ENCODE results near the gene TMEM252.

The TMEM252 gene, protein sequence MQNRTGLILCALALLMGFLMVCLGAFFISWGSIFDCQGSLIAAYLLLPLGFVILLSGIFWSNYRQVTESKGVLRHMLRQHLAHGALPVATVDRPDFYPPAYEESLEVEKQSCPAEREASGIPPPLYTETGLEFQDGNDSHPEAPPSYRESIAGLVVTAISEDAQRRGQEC

GRCh38 chr9:68540712-68541535 lies at the start of gene TMEM252:
Gene TMEM252 (minus strand): TSS chr9:68540883. CDS start chr9:68540814, 69 bp downstream.
- no peak for DNase-seq

- DNase-seq = no peak
Observed at GRCh38 chr9:68585034-68585761, 44.5 kb upstream of the TMEM252 start.

GRCh38 chr9:68584189-68585033 lies 43.7 kb upstream of the TMEM252 start:
- DNase-seq = peak; percentile 7

DNA sequence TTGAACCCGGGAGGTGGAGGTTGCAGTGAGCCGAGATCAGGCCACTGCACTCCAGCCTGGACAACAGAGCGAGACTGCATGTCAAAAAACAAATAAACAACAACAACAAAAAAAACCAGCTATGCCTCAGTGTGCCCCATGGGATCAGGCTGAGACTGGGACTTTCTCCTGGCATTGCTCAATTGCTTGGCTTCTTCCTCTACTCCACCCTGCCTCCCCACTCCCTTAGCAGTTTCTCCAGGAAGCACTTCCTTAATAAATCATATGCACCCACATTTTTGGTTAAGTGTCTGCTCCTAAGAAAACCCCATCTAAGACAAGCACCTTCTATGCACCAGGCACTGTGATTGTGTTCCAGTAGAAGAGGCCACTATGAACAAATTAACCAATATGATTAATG lies 41.0 kb upstream of the TMEM252 start:
- no peak for DNase-seq

DNA sequence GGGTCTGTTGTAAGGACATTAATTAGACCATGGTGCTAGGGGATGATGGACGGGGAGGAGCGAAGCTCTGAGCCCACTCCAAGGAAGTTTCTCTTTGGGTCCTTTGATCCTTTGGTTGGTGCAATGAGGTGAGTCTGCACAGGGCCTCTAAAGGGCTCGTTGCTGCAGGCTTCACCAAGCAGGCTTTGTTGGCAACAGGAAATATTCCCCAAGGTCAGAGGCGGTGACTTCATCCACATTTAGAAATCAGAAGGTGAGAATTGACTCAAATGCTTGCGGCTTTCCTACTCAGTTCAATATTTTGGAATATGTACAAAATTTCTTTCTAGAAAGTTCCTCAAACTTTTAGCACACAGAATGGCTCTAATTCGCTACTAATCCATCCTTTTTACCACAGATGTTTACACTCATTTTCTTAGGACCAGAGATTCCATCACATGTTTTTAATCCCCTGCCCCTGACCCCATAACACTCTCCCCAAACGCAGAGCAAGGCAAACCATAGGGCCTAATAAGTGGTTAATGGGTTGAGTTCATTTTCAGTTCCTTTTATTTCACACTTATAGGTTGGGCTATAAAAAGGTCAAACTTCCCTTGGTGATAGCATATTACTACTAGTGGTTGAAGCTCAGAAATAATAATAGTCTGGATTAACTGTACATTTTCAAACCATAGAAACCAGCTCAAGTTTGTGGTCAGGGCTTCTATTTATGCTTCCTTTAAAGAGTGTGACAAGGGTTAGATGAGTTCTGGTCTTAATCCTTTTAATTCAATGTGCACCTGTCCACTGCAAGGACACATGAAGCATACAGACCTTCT lies 37.3 kb upstream of the TMEM252 start:
- DNase-seq = no peak

GRCh38 chr9:68575817-68576216 lies 35.1 kb upstream of the TMEM252 start:
- no peak for DNase-seq

- DNase-seq = no peak
Observed at GRCh38 chr9:68574150-68574549, 33.5 kb upstream of the TMEM252 start.

- no peak for DNase-seq
Observed at GRCh38 chr9:68567565-68567964, 26.9 kb upstream of the TMEM252 start.

GRCh38 chr9:68562461-68562860 lies 21.8 kb upstream of the TMEM252 start:
- DNase-seq = no peak

- no peak for DNase-seq
Observed at GRCh38 chr9:68560071-68560844, 19.6 kb upstream of the TMEM252 start.

DNA sequence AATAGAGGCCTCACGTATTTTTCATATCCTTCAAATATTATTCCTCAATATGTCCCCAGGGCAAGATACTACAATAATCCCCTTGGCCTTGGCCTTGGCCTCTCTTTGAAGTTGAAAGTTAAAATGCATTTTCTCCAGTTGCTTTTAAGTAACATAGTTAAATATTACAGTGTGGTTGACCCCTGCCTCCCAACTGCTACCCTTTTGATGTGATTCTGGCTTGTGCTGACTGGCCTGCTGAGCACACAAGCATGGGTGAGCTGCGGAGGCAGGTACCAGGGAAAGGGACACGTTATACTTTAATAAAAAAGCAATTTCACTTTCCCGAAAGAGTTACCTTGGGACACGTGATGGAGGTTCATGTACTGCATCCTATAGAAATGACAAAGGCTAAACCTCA lies 17.9 kb upstream of the TMEM252 start:
- no peak for DNase-seq

DNA sequence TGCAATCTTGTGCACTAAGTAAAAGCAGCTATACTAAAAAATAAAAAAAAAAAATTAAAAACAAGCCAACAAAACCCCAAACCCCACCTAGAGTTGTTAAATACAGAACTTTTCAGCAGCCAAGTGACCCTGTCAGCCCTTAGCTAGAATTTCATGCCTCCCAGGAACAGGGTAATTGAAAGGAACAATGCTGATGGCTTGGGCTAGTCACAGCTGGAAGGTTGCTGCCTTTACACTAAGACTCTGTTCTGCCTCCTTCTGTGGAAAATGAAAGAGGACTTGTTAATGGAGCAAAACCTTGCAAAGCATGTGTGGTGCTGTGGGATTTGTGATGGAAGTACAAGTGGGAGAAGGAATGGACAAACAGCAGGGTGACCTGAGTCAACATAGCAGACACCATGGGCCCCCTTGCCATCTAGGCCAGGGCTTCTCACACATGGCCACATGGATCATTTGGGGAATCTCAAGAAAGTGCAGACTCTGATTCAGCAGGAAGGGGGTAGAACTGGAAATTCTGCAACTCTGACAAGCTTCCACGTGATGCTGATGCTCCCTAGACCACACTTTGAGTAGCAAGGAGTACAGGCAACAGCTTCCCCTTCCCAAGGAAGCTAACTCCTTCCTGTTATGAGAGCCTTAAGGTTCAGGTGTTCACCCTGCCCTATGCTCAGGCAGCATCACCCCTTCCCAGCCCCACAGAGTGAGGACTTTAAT lies 14.9 kb upstream of the TMEM252 start:
- no peak for DNase-seq

DNA sequence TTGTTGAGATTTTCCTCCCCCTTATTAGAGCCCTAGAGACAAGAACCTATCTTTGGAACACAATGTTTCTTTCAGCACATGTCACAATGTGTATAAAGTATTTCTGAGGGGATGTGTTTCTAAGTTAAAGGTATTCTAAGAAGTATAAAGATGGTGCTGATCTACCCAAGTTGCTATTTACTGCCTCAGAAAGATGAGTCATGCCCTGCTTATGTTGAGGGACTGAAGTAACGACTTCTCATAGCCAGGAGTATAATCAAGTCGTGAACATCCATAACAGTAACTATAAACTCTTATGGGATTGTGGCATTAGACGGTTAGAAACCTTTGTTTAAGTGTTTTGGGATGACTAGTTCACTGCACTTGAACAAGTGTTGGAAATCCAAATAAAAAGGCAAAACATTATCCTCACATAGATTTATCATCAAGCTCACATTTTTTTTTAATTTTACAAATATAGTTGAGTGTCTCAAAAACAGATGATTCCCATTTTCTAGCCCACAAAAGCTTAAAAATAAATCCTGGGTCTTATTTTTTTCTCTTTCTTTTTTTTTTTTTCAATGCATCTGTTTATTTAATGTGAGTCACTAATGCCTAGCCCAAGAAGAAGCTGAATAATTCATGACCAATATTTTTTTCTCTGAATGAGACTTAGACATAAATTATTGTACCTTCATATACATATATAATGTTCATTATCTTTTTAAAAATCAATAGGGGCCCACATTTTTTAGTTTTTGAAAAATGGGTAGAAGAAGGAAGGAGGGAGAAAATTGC lies 12.2 kb upstream of the TMEM252 start:
- DNase-seq = no peak

DNA sequence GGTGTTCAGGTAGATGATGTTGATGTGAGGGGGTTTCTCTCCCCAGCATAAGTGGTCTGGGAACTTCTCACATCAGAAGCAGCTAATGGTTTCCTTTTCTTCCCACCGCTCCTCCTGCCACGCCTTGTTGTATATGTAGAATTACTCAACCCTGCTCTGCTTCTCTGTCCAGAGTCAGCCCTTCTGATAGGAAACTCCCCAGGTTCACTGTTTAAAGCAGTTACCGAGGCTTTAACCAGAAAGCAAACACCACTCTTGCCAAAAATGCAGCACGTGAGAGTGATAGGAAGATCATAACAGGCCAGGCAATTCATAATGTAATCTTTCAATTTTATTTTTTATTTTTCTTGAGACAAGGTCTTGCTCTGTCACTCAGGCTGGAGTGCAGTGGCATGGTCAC lies 10.5 kb upstream of the TMEM252 start:
- DNase-seq = no peak

DNA sequence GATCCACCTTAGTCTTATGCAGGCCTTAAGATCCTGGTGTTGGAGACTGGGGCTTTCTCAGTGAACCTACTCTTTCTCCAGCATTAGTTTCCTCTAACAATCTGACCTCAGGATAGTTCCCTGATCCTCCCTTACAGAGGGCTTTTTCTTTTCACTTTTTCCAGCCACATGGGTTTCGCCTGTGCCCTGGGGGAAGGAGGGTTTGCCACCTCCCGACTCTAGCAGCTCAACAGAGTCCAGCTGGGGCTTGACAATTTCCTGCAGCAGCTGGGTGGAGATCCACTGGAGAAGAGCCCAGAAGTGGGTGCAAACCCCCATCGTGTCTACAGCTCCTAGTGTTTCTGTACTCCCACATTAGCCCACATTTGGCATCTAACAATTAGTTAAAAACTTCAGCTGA lies 7.6 kb upstream of the TMEM252 start:
- no peak for DNase-seq

DNA sequence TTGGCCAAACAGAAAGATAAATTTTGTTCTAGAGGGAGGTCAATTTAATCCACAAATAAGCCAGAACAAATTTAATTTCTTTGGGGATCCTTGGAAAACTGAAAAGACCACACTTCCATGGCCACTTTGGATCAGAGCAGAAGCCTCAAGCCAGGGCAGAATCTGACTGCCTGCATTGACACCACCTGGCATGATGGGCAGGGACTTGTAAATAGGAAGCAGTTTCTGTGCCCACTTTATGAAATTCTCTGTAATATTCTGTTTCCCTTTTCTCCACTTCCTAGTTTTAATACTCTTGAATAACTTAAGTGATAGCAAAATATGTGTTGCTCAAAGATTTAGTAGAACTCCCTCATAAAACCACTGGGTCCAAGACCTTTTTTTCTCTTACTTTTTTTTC lies 6.7 kb upstream of the TMEM252 start:
- no peak for DNase-seq

DNA sequence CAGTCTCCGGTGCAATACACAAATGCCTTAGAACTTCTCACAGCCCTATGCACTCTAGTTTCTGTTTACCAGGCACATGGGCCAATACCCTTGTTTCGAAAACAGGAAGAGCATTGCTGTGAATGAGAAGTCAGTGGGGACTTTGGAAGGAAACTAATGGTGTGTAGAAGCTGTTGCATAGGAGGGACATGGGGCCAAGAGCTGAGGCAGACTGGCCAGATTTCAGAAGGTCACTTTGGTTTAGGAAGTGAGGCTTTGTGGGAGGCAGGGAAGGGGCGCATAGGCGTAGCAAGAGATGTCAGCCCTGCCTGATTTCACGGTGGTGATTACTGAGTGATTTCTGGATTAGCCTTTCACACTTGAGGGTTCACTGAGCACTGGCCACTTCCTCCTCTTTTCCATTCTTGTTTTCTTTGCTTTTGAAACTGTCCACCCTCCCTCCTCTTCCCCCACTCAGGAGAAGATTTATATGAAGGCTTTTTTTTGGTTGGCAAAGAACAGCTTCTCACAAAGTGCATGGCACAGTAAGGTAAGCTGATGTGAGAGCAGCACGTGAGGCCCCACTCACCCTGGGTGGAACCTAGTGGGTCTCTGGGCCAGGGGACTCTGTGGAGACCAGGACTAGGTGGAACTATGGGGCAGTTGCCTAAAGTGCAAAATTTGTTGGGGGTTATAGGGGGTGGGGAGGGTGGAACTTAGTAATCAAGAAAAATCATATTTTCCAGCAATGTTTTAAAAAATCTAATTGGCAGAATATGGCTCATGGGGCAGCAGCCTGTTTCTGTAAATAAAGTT lies 6.1 kb upstream of the TMEM252 start:
- no peak for DNase-seq

- DNase-seq = no peak
Observed at GRCh38 chr9:68545033-68545705, 4.5 kb upstream of the TMEM252 start.

Measured in NCI-H187 treated with DMSO at 0.1 percent for 48 hours (cell line).